ENCODE data around the gene TNFSF9. TPM values are rescaled to one million over a fixed set of nuclear protein-coding genes. Genes with fewer than 3 reads are reported as not detected.
"Not testable (repeated sequence)": the region's sequence is repeated elsewhere in the genome, so short reads cannot be mapped to it uniquely, and the experiment has no call there.

TNFSF9 gene
- total RNA-seq, 4 donors from 2014 or later: 0.17 to 0.27 TPM; not detected in 2

DNA sequence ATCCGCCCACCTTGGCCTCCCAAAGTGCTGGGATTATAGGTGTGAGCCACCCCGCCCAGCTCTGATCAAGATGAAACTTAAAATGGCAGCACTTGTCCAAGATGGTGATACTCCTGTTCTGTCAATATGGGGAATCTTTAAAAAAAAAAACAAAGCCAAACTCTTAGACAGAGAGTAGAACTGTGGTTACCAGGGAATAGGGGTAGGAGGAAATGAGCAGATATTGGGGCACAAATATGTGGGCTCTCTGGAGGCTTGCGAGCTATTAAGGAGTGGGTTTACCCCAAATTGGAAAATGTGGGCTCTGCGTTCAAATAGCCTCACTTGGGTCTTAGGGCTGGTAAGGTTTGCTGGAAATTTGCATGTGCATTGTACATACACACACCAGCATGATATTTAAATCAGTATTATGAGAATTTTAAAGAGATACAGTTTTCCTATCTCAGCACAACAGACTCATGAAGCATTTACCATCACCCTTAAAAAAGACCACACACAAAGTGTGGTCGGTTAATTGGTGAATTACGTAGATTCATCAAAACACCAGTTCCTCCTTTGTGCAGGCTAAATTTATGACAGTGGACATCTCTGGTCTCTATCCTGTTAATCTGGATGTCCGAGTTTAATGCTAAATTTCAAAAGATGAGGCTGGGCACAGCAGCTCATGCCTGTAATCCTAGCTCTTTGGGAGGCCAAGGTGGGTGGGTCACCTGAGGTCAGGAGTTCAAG lies 48.8 kb downstream of the TNFSF9 start:
- no peaks in the 10 kb centered on the region for H3K9me3 ChIP-seq
- no peak for ATAC-seq
- H3K4me1 ChIP-seq: no peaks in the 10 kb centered on the region
- peaks cover 19% of the 10 kb centered on the region for H3K27me3 ChIP-seq
- TF ChIP-seq POLR2A (IDR thresholded peaks at IDR 0.05) (no peak), EP300 (IDR thresholded peaks at IDR 0.05) (no peak), POLR2AphosphoS5 (IDR thresholded peaks at IDR 0.05) (no peak)
- TF ChIP-seq, protein P1, sequence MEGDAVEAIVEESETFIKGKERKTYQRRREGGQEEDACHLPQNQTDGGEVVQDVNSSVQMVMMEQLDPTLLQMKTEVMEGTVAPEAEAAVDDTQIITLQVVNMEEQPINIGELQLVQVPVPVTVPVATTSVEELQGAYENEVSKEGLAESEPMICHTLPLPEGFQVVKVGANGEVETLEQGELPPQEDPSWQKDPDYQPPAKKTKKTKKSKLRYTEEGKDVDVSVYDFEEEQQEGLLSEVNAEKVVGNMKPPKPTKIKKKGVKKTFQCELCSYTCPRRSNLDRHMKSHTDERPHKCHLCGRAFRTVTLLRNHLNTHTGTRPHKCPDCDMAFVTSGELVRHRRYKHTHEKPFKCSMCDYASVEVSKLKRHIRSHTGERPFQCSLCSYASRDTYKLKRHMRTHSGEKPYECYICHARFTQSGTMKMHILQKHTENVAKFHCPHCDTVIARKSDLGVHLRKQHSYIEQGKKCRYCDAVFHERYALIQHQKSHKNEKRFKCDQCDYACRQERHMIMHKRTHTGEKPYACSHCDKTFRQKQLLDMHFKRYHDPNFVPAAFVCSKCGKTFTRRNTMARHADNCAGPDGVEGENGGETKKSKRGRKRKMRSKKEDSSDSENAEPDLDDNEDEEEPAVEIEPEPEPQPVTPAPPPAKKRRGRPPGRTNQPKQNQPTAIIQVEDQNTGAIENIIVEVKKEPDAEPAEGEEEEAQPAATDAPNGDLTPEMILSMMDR (IDR thresholded peaks at IDR 0.05): no peak
- 76 to 86% methylated on average over 2 to 5 of the region's 7 CpGs for WGBS, 2 donors (ENCODE audit: low coverage in 1 of 2)
- H3K36me3 ChIP-seq: no peaks in the 10 kb centered on the region
- H3K4me3 ChIP-seq: no peak overlapping the region
- H3K27ac ChIP-seq: no peak overlapping the region

DNA sequence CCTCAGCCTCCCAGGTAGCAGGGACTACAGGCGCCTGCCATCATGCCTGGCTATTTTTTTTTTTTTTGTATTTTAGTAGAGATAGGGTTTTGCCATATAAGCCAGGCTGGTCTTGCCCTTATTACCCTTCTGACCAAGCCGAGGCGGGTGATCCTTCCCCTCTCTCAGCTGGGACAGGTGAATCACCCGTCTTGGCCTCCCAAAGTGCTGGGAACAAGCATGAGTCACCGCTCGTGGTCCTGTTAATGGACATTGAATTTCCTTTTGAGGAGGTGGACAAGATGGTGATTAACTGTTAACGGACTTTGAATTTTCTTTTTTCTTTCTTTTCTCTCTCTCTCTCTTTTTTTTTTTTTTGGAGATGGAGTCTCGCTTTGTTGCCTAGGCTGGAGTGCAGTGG lies 49.5 kb downstream of the TNFSF9 start:
- no peak overlapping the region for H3K27ac ChIP-seq
- TF ChIP-seq, protein P1 (IDR thresholded peaks at IDR 0.05): no peak
- no peak for TF ChIP-seq EP300 (IDR thresholded peaks at IDR 0.05)
- no peak for TF ChIP-seq POLR2AphosphoS5 (IDR thresholded peaks at IDR 0.05)
- no peak for TF ChIP-seq POLR2A (IDR thresholded peaks at IDR 0.05)

DNA sequence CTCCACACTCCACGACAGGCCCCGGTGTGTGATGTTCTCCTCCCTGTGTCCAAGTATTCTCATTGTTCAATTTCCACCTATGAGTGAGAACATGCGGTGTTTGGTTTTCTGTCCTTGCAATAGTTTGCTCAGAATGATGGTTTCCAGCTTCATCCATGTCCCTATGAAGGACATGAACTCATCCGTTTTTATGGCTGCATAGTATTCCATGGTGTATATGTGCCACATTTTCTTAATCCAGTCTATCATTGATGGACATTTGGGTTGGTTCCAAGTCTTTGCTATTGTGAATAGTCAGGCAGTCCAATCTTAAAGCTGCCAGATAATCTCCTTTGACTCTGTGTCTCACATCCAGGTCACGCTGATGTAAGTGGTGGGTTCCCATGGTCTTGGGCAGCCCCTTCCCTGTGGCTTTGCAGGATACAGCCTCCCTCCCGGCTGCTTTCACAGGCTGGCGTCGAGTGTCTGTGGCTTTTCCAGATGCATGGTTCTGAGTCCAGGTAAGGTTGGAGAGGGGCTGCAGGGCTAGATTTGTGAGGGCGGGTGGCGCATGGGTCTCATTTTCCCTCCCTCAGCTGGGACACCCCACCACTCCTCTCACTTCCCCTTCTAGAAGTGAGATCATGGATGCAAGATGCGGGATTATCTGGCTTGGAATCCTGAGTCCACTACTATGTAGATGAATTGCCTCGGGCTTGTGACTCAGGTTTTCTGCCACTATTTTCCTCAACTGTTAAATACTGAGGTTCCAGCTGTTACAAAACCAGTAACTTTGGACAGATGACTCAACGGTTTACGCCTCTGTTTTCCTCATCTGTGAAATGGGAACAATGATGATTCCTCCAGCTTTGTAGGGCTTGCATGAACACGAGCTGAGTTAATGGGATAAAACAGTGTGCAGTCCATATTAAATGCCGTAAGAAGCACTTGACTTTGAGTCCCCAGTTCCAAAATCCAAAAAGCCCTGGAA lies 52.0 kb downstream of the TNFSF9 start:
- WGBS, 2 donors (ENCODE audit: low coverage in 1 of 2): 61% methylated on average over 4 to 7 of the region's 16 CpGs
- not testable (repeated sequence) for ATAC-seq, H3K9me3 ChIP-seq, H3K4me3 ChIP-seq, H3K36me3 ChIP-seq, H3K27ac ChIP-seq, H3K4me1 ChIP-seq
- peaks cover 50% of the 10 kb centered on the region for H3K27me3 ChIP-seq

More for the DNA sequence above, 49.5 kb downstream of the TNFSF9 start:
- 68 to 69% methylated on average over 2 to 8 of the region's 8 CpGs for WGBS, 2 donors (ENCODE audit: low coverage in 1 of 2)
- H3K27me3 ChIP-seq: peaks cover 26% of the 10 kb centered on the region
- no peaks in the 10 kb centered on the region for H3K36me3 ChIP-seq
- no peak for ATAC-seq
- H3K4me3 ChIP-seq: no peak overlapping the region
- H3K9me3 ChIP-seq: no peaks in the 10 kb centered on the region
- H3K4me1 ChIP-seq: no peaks in the 10 kb centered on the region

Small RNAs within 50 kb of the gene (small RNA-seq; reads per million reads assigned to genes)
- gene AC010503.2: 0 reads per million in 4 donors
- 0 reads per million in 4 donors for gene RF00019

Other genes starting within 250 kb of the TNFSF9 start
- not detected for gene ACER1, start 197.4 kb upstream of the TNFSF9 start, total RNA-seq
- 10 to 100 TPM; 40.2 to 86.1 (median 63.8) TPM for gene CLPP, start 169.5 kb upstream of the TNFSF9 start, total RNA-seq
- 10 to 100 TPM; 41.9 to 75.1 (median 45.7) TPM for gene ALKBH7, start 158.2 kb upstream of the TNFSF9 start, total RNA-seq
- 1 to 10 TPM in 3 of 4 donors, under 1 TPM in 1; 0.67 to 2.4 (median 1.4) TPM for gene PSPN, start 155.1 kb upstream of the TNFSF9 start, total RNA-seq
- gene GTF2F1, start 137.9 kb upstream of the TNFSF9 start, total RNA-seq: 10 to 100 TPM; 44.7 to 62.8 (median 51.4) TPM
- gene KHSRP, start 106.2 kb upstream of the TNFSF9 start, total RNA-seq: 100 to 1,000 TPM; 102 to 218 (median 126) TPM
- 1 to 10 TPM in 1 of 4 donors, under 1 TPM in 1, not detected in 2; 0.27 to 1.3 TPM for gene SLC25A41, start 97.3 kb upstream of the TNFSF9 start, total RNA-seq
- 100 to 1,000 TPM; 111 to 328 (median 240) TPM for gene SLC25A23, start 71.2 kb upstream of the TNFSF9 start, total RNA-seq
- gene CRB3, start 66.8 kb upstream of the TNFSF9 start, total RNA-seq: 1 to 10 TPM in 2 of 4 donors, under 1 TPM in 1, not detected in 1; 0.85 to 6.2 (median 1.6) TPM
- 1 to 10 TPM in 3 of 4 donors, under 1 TPM in 1; 0.57 to 6.1 (median 1.5) TPM for gene DENND1C, start 49.2 kb upstream of the TNFSF9 start, total RNA-seq
- gene TUBB4A, start 28.7 kb upstream of the TNFSF9 start, total RNA-seq: 1 to 10 TPM; 1.2 to 3.2 (median 2.2) TPM
- gene CD70, start 60.1 kb downstream of the TNFSF9 start, total RNA-seq: 1 to 10 TPM in 1 of 4 donors, not detected in 3; 2.2 TPM
- 1 to 10 TPM in 2 of 4 donors, under 1 TPM in 2; 0.16 to 2.4 (median 0.81) TPM for gene TNFSF14, start 139.1 kb downstream of the TNFSF9 start, total RNA-seq
- gene C3, start 189.6 kb downstream of the TNFSF9 start, total RNA-seq: 100 to 1,000 TPM; 246 to 757 (median 594) TPM
- gene GPR108, start 206.6 kb downstream of the TNFSF9 start, total RNA-seq: 10 to 100 TPM; 44.0 to 68.8 (median 60.1) TPM
- gene TRIP10, start 208.7 kb downstream of the TNFSF9 start, total RNA-seq: 100 to 1,000 TPM in 3 of 4 donors, 10 to 100 TPM in 1; 94.1 to 129 (median 104) TPM
- 1 to 10 TPM in 2 of 4 donors, under 1 TPM in 1, not detected in 1; 0.78 to 5.8 (median 1.7) TPM for gene SH2D3A, start 236.4 kb downstream of the TNFSF9 start, total RNA-seq
- gene VAV1, start 241.7 kb downstream of the TNFSF9 start, total RNA-seq: 1 to 10 TPM; 2.3 to 7.8 (median 5.7) TPM